GM10266 (cell line): ENCODE data around the gene STK11IP.

Experiments used
- DNase-seq: peaks from one replicate; pipeline ENCODE4 v3.0.0; 2012; ENCODE audit errors: extremely low spot score
- TF ChIP-seq, protein P1 (sequence below): IDR thresholded peaks from 2 replicates; pipeline ENCODE4 v1.5.1; 2012; ENCODE audit warnings: mild to moderate bottlenecking, low read depth; ENCODE audit not compliant: control insufficient read depth, insufficient read depth; ENCODE audit errors: missing control alignments

The STK11IP gene

DNA sequence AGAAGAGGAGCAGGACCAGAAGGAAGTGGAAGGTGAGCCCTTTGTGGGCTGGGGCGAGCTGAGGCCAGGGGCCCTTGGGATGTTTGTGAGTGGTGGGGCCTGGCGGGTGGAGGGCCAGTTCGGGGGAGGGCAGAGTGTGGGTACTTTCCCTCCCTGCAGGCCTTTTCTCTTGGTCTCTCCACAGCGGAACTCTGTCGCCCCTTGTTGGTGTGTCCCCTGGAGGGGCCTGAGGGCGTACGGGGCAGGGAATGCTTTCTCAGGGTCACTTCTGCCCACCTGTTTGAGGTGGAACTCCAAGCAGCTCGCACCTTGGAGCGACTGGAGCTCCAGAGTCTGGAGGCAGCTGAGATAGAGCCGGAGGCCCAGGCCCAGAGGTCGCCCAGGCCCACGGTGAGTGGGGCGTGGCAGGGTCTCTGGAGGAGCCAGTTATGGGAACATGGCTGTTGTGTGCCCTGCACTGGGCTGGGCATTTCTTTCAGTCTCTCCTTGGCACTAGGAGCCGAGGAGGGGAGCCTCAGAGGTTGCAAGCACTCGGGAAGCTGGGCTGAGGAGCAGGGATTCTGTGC lies 10.8 kb downstream of the STK11IP start:
- TF ChIP-seq, protein P1, sequence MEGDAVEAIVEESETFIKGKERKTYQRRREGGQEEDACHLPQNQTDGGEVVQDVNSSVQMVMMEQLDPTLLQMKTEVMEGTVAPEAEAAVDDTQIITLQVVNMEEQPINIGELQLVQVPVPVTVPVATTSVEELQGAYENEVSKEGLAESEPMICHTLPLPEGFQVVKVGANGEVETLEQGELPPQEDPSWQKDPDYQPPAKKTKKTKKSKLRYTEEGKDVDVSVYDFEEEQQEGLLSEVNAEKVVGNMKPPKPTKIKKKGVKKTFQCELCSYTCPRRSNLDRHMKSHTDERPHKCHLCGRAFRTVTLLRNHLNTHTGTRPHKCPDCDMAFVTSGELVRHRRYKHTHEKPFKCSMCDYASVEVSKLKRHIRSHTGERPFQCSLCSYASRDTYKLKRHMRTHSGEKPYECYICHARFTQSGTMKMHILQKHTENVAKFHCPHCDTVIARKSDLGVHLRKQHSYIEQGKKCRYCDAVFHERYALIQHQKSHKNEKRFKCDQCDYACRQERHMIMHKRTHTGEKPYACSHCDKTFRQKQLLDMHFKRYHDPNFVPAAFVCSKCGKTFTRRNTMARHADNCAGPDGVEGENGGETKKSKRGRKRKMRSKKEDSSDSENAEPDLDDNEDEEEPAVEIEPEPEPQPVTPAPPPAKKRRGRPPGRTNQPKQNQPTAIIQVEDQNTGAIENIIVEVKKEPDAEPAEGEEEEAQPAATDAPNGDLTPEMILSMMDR, result no peak
- DNase-seq, result no peak

DNA sequence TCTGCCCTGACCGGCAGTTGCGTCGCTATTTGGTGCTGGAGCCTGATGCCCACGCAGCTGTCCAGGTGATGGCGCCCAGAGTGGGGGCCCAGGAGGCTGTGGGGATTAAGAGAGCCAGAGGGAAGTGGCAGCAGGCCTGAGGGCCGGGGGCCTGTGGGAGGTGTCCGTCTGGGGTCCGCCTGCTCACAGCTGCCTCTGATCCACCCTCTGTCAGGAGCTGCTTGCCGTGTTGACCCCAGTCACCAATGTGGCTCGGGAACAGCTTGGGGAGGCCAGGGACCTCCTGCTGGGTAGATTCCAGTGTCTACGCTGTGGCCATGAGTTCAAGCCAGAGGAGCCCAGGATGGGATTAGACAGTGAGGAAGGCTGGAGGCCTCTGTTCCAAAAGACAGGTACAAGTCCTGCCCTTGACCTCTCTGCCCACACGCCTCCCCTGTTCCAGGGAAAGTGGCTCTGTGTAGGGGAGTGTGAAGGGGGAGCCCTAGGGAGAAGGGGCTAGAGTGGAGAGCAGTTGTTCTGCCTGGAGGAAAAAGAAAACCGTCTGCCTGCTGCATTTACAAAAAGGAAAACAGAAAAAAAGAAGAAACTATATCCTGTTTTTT lies 11.6 kb downstream of the STK11IP start:
- TF ChIP-seq, protein P1, result no peak
- DNase-seq, result no peak

DNA sequence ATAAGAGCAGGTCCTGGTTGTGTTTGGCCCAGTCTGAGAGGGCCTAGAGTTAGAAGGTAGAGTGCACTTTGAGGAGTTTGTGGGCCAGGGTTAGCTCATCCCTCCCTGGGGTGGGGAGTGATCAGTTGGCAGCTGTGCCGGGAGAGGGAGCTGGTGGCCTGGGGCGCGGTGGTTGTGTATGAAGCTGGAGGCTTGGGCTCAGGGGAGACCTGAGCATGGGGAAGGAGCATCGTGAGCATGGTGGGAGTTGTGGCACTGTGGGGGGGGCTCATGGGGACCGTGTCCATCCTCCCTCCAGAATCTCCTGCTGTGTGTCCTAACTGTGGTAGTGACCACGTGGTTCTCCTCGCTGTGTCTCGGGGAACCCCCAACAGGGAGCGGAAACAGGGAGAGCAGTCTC lies 13.6 kb downstream of the STK11IP start:
- TF ChIP-seq, protein P1, result no peak
- no peak for DNase-seq

DNA sequence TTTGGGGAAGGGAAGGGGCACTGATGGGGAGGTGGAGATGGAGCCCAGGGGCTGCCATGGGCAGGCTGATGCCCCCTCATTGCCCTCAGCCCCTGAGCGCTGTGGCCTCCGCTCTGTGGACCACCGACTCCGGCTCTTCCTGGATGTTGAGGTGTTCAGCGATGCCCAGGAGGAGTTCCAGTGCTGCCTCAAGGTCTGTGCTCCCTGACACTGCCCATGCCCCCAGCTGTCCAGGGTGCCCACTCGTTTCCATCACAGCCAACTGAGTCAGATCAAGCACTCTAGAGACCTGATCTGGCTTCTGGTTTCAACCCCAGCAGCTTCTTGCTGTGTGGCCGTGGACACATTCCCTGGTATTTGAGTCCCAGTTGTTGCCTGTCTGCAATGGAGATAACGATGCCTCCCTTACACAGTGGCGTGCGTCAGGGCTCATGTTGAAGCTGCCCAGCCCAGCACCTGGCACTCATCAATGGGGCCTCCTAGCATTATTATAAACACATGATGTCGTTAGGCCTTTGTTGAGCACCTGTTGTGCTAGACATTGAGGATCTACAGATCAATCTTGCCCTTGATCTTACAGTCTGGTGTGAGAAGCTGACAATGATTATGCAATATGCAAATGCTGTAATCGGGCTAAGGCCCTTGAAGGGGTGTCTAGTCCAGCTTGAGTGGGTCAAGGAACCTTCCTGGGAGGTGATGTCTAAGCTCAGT lies 14.4 kb downstream of the STK11IP start:
- no peak for DNase-seq
- TF ChIP-seq, protein P1, result no peak

DNA sequence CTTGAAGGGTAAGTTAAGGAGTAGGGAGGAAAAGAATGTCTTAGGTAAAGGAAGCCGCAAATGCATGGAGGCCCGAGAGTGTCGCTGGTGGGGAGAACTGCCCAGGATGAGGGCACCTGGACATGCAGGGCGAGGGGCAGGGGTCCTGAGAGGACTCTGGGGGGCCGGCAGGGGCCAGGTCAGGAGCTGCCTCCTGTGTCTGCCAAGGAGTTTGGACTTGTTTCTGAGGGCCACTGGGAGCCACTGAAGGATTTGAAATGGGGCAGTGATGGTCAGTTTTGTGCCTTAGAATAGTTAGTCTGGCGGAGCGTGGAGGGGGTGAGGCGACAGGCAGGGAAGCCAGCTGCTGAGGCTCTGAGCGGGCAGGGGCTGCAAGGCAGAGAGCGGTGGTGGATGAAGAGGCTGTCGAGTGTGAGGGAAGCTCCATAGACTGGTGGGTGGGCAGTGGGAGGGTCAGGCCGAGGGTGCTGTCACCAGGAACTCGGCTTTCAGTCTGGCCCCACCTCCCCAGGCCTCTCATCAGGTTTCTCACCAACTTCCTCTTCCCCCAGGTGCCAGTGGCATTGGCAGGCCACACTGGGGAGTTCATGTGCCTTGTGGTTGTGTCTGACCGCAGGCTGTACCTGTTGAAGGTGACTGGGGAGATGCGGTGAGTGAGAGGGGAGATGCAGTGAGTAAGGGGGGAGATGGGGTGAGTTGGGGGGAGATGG lies 15.1 kb downstream of the STK11IP start:
- no peak for DNase-seq

DNA sequence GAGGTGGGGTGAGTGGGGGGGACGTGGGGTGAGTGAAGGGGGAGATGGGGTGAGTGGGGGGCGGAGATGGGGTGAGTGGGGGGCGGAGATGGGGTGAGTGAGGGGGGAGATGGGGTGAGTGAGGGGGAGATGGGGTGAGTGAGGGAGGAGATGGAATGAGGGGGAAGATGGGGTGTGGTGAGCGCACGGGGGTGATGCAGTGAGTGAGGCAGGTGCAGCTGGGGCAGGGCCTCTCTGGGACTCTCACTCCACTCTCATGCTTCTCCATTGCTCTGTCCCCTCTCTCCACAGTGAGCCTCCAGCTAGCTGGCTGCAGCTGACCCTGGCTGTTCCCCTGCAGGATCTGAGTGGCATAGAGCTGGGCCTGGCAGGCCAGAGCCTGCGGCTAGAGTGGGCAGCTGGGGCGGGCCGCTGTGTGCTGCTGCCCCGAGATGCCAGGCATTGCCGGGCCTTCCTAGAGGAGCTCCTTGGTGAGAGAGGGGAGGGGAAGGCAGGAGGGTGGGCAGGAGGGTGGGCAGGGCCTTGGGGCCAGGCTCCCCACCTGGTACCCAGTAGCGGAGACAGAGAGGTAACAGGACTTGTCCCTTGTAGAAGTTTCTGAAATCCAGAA lies 15.9 kb downstream of the STK11IP start:
- TF ChIP-seq, protein P1, result no peak

More for the DNA sequence above, 15.1 kb downstream of the STK11IP start:
- TF ChIP-seq, protein P1, result no peak

More for the DNA sequence above, 15.9 kb downstream of the STK11IP start:
- DNase-seq, result no peak
